Thyroid gland (tissue), 4 donors: ENCODE data around the gene COL6A3. TPM values are rescaled to one million over a fixed set of nuclear protein-coding genes. Genes with fewer than 3 reads are reported as not detected.

Source experiments
- DNase-seq, 2 donors: peaks; one replicate each; pipeline ENCODE4 v3.0.0-alpha.2; 2019
- H3K27ac ChIP-seq, 3 donors: fragments of 200-600 bp; sonication (generic); 1 replicate in 2 of 3; 2 replicates in 1 of 3; pipeline ENCODE4 v1.5.1; 2016 to 2019; ENCODE audit warnings: mild to moderate bottlenecking in 1 of 3, moderate library complexity in 1 of 3
- H3K27me3 ChIP-seq: fragments of 200-600 bp; sonication (generic); one replicate; pipeline ENCODE4 v1.5.1; 2019
- H3K36me3 ChIP-seq, 2 donors: fragments of 200-600 bp; sonication (generic); one replicate each; pipeline ENCODE4 v1.5.1; 2016 to 2019
- H3K4me1 ChIP-seq, 2 donors: fragments of 200-600 bp; sonication (generic); one replicate each; pipeline ENCODE4 v1.5.1; 2017 to 2019
- H3K4me3 ChIP-seq, 3 donors: fragments of 200-600 bp; sonication (generic); replicated peaks in 1 of 3; 1 replicate in 2 of 3; 2 replicates in 1 of 3; pipeline ENCODE4 v1.5.1; 2016; ENCODE audit warnings: mild to moderate bottlenecking in 1 of 3
- H3K9me3 ChIP-seq: fragments of 200-600 bp; sonication (generic); one replicate; pipeline ENCODE4 v1.5.1; 2017
- CTCF ChIP-seq, 6 experiments: fragments of 200-600 bp in 3 of 6; fragments of 450-650 bp in 3 of 6; sonication (generic) in 3 of 6; IDR thresholded peaks; one replicate each; pipeline ENCODE4 v1.5.1; 2016 to 2019; ENCODE audit warnings: antibody characterized with exemption in 6 of 6, mild to moderate bottlenecking in 2 of 6, inconsistent platforms in 1 of 6, moderate library complexity in 1 of 6
- POLR2A ChIP-seq, 2 donors: fragments of 450-650 bp; IDR thresholded peaks; one replicate each; pipeline ENCODE4 v1.6.1; 2017; ENCODE audit warnings: antibody characterized with exemption in 2 of 2, mild to moderate bottlenecking in 2 of 2, moderate library complexity in 1 of 2
- WGBS, 2 donors: methylation state at CpG; one replicate each; pipeline ENCODE4 v1.1.5; 2017; 5-methylcytosine and 5-hydroxymethylcytosine counted together
- intact Hi-C: fragments of 100-400 bp; cut with DNase I; formaldehyde crosslinking; loops from one replicate; pipeline ENCODE4 v1.15.1; 2023
- total RNA-seq, 4 donors: library from RNA; depleted of rRNA; stranded (reverse); fragments of >200 nt; gene quantifications; one replicate each; pipeline ENCODE4 v1.2.3, GENCODE V29; 2016

Gene COL6A3
- total RNA-seq, 4 donors from 2014 or later = 82.6 to 168 (median 146) TPM

GRCh38 chr2:237426517-237426916 lies 12.6 kb upstream of the COL6A3 start:
- TF ChIP-seq POLR2A (IDR thresholded peaks at IDR 0.05) (no peak), CTCF (IDR thresholded peaks at IDR 0.05) (no peak)
- DNase-seq = no peak
- no peak overlapping the region for H3K27ac ChIP-seq
- no peak overlapping the region for H3K4me3 ChIP-seq
- 88 to 96% methylated on average over 1 of the region's 1 CpG for WGBS, 2 donors
- no peaks in the 10 kb centered on the region for H3K9me3 ChIP-seq
- no peaks in the 10 kb centered on the region for H3K27me3 ChIP-seq
- no peaks in the 10 kb centered on the region for H3K36me3 ChIP-seq
- intact Hi-C loops = loop anchor here (5.0 kb wide), 1 partner anchor 146 kb away; no protein-coding TSS in a partner anchor
- peaks cover 7 to 10% of the 10 kb centered on the region in 2 donors for H3K4me1 ChIP-seq

GRCh38 chr2:237425320-237425719 lies 11.4 kb upstream of the COL6A3 start:
- no peak overlapping the region for H3K27ac ChIP-seq
- DNase-seq = no peak
- WGBS, 2 donors = 61 to 83% methylated on average over 3 of the region's 3 CpGs
- no peaks in the 10 kb centered on the region for H3K36me3 ChIP-seq
- intact Hi-C loops = loop anchor here (5.0 kb wide), 1 partner anchor 147 kb away; no protein-coding TSS in a partner anchor
- no peak overlapping the region for H3K4me3 ChIP-seq
- no peak for TF ChIP-seq CTCF (IDR thresholded peaks at IDR 0.05)
- no peak for TF ChIP-seq POLR2A (IDR thresholded peaks at IDR 0.05)
- peaks cover 7 to 10% of the 10 kb centered on the region in 2 donors for H3K4me1 ChIP-seq
- no peaks in the 10 kb centered on the region for H3K9me3 ChIP-seq
- no peaks in the 10 kb centered on the region for H3K27me3 ChIP-seq

GRCh38 chr2:237424544-237424943 lies 10.6 kb upstream of the COL6A3 start:
- no peaks in the 10 kb centered on the region for H3K27me3 ChIP-seq
- no peak for DNase-seq
- no peaks in the 10 kb centered on the region for H3K9me3 ChIP-seq
- H3K27ac ChIP-seq = no peak overlapping the region
- WGBS, 2 donors = 88 to 91% methylated on average over 2 of the region's 2 CpGs
- H3K36me3 ChIP-seq = no peaks in the 10 kb centered on the region
- H3K4me3 ChIP-seq = no peak overlapping the region
- intact Hi-C loops = no loop called here
- TF ChIP-seq CTCF (IDR thresholded peaks at IDR 0.05) (no peak), POLR2A (IDR thresholded peaks at IDR 0.05) (no peak)
- H3K4me1 ChIP-seq = peaks cover 7 to 10% of the 10 kb centered on the region in 2 donors

- no peak for DNase-seq
- no peak overlapping the region for H3K27ac ChIP-seq
- intact Hi-C loops = no loop called here
- 91 to 95% methylated on average over 2 of the region's 2 CpGs for WGBS, 2 donors
- no peaks in the 10 kb centered on the region for H3K9me3 ChIP-seq
- no peak overlapping the region for H3K4me3 ChIP-seq
- no peak for TF ChIP-seq CTCF (IDR thresholded peaks at IDR 0.05)
- TF ChIP-seq POLR2A (IDR thresholded peaks at IDR 0.05) = no peak
- no peaks in the 10 kb centered on the region for H3K36me3 ChIP-seq
- peaks cover 5 to 10% of the 10 kb centered on the region in 2 donors for H3K4me1 ChIP-seq
- no peaks in the 10 kb centered on the region for H3K27me3 ChIP-seq
Measured at GRCh38 chr2:237423891-237424290, 9.9 kb upstream of the COL6A3 start.

- intact Hi-C loops = no loop called here
- Histone ChIP-seq H3K27ac (no peak overlapping the region), H3K4me1 (peaks cover 5 to 10% of the 10 kb centered on the region in 2 donors), H3K27me3 (no peaks in the 10 kb centered on the region), H3K4me3 (no peak overlapping the region), H3K36me3 (no peaks in the 10 kb centered on the region), H3K9me3 (no peaks in the 10 kb centered on the region)
- 92 to 94% methylated on average over 10 of the region's 10 CpGs for WGBS, 2 donors
- no peak for DNase-seq
- TF ChIP-seq CTCF (IDR thresholded peaks at IDR 0.05) (no peak), POLR2A (IDR thresholded peaks at IDR 0.05) (no peak)
Measured at GRCh38 chr2:237422309-237422708, 8.3 kb upstream of the COL6A3 start.
